Keratinocyte (primary cell): ENCODE results near the gene ADM2.

Source experiments
- EZH2 ChIP-seq: IDR thresholded peaks from one replicate; pipeline ENCODE4 v1.6.1; 2012; ENCODE audit warnings: inconsistent platforms, mild to moderate bottlenecking, low read length, moderate library complexity
- TF ChIP-seq, protein P1 (sequence below), 3 experiments: IDR thresholded peaks in 1 of 3; conservative IDR thresholded peaks in 1 of 3; optimal IDR thresholded peaks in 1 of 3; 2 replicates in 2 of 3; 3 replicates in 1 of 3; pipeline versions ENCODE3 to v1.5.1; 2011; ENCODE audit warnings: low read length in 3 of 3, mild to moderate bottlenecking in 3 of 3, moderate library complexity in 2 of 3, control low read depth in 1 of 3, inconsistent platforms in 1 of 3; ENCODE audit not compliant: insufficient read depth in 2 of 3; ENCODE audit errors: extremely low read depth in 1 of 3

DNA sequence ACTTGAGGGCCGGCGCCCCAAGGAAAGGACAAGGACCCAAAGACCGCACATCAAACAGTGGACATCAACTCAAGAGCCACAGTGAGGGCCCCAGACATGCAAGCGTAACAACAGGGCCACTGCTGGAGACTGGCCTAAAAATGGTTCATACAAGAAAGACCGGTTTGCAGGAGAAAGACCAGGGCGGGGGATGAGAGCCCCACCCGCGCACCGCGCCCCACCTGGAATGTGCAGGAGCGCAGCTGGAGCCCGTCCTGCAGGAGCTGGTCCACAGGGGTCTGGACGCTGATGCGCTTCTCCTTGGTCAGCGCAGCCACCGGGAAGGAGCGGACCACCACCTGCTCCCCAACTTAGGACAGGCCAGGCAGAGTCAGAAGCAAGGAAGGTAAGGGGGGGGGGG lies 20.4 kb upstream of the ADM2 start:
- TF ChIP-seq, protein P1, sequence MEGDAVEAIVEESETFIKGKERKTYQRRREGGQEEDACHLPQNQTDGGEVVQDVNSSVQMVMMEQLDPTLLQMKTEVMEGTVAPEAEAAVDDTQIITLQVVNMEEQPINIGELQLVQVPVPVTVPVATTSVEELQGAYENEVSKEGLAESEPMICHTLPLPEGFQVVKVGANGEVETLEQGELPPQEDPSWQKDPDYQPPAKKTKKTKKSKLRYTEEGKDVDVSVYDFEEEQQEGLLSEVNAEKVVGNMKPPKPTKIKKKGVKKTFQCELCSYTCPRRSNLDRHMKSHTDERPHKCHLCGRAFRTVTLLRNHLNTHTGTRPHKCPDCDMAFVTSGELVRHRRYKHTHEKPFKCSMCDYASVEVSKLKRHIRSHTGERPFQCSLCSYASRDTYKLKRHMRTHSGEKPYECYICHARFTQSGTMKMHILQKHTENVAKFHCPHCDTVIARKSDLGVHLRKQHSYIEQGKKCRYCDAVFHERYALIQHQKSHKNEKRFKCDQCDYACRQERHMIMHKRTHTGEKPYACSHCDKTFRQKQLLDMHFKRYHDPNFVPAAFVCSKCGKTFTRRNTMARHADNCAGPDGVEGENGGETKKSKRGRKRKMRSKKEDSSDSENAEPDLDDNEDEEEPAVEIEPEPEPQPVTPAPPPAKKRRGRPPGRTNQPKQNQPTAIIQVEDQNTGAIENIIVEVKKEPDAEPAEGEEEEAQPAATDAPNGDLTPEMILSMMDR (optimal IDR thresholded peaks at IDR 0.05 in 1 of 3, IDR thresholded peaks at IDR 0.05 in 1 of 3, conservative IDR thresholded peaks at IDR 0.05 in 1 of 3; ENCODE audit: extremely low read depth in 1 of 3, insufficient read depth in 2 of 3, low read length in 3 of 3), result no peak
- TF ChIP-seq EZH2, result no peak
